ENCODE measurements around the gene SPACA1.

Gene SPACA1

GRCh38 chr6:88008411-88008810 is 39.2 kb upstream of the SPACA1 start:
- Histone ChIP-seq H3K9me3 (ENCODE audit: severe bottlenecking) (no peaks in the 10 kb centered on the region), H3K4me3 (ENCODE audit: severe bottlenecking) (no peak overlapping the region), H3K36me3 (ENCODE audit: low read depth) (no peaks in the 10 kb centered on the region), H3K27ac (ENCODE audit: poor library complexity, severe bottlenecking) (no peak overlapping the region), H3K27me3 (ENCODE audit: insufficient read depth, poor library complexity, severe bottlenecking) (no peaks in the 10 kb centered on the region), H3K4me1 (ENCODE audit: insufficient read depth, poor library complexity, severe bottlenecking) (no peaks in the 10 kb centered on the region)
- TF ChIP-seq CTCF (IDR thresholded peaks at IDR 0.05; ENCODE audit: poor library complexity, severe bottlenecking), result no peak
- DNase-seq (ENCODE audit: low spot score) (no peak), ATAC-seq (ENCODE audit: low read depth) (no peak)

- Histone ChIP-seq H3K9me3 (ENCODE audit: severe bottlenecking) (no peaks in the 10 kb centered on the region), H3K4me1 (ENCODE audit: insufficient read depth, poor library complexity, severe bottlenecking) (no peaks in the 10 kb centered on the region), H3K4me3 (ENCODE audit: severe bottlenecking) (no peak overlapping the region), H3K36me3 (ENCODE audit: low read depth) (no peaks in the 10 kb centered on the region), H3K27ac (ENCODE audit: poor library complexity, severe bottlenecking) (no peak overlapping the region), H3K27me3 (ENCODE audit: insufficient read depth, poor library complexity, severe bottlenecking) (no peaks in the 10 kb centered on the region)
- DNase-seq (ENCODE audit: low spot score) (no peak), ATAC-seq (ENCODE audit: low read depth) (0 out of 3 replicates have a peak, but pooled peaks have one; percentile 27)
- no peak for TF ChIP-seq CTCF (IDR thresholded peaks at IDR 0.05; ENCODE audit: poor library complexity, severe bottlenecking)
These were observed 38.8 kb upstream of the SPACA1 start for GRCh38 chr6:88008831-88009231.

DNA sequence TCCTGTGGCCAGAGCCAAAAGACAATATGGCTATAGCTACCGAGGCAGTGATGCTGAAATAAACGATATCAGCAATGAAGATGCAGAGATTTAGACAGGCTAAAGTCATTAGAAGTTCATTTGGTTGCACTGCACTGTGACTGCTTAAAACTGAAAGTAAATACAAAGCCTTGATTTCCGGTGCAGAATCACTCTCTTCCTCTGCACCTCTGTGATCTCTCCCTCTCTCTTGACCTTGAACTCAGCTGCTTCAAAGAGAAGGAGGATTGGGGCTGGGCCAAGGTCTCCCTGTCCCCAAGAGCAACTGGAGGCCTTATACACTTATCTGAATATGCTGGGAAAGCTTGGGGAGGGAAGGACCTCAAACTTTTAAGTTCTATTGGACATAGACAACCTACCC is 34.6 kb upstream of the SPACA1 start:
- ATAC-seq (ENCODE audit: low read depth) (no peak), DNase-seq (ENCODE audit: low spot score) (no peak)
- no peaks in the 10 kb centered on the region for H3K36me3 ChIP-seq (ENCODE audit: low read depth)
- H3K4me1 ChIP-seq (ENCODE audit: insufficient read depth, poor library complexity, severe bottlenecking), result no peaks in the 10 kb centered on the region
- H3K4me3 ChIP-seq (ENCODE audit: severe bottlenecking), result no peak overlapping the region
- no peaks in the 10 kb centered on the region for H3K9me3 ChIP-seq (ENCODE audit: severe bottlenecking)
- TF ChIP-seq CTCF (IDR thresholded peaks at IDR 0.05; ENCODE audit: poor library complexity, severe bottlenecking), result no peak
- no peaks in the 10 kb centered on the region for H3K27me3 ChIP-seq (ENCODE audit: insufficient read depth, poor library complexity, severe bottlenecking)
- H3K27ac ChIP-seq (ENCODE audit: poor library complexity, severe bottlenecking), result no peak overlapping the region

GRCh38 chr6:88013554-88013953 is 34.1 kb upstream of the SPACA1 start:
- no peak for ATAC-seq (ENCODE audit: low read depth)
- no peaks in the 10 kb centered on the region for H3K4me1 ChIP-seq (ENCODE audit: insufficient read depth, poor library complexity, severe bottlenecking)
- H3K27me3 ChIP-seq (ENCODE audit: insufficient read depth, poor library complexity, severe bottlenecking), result no peaks in the 10 kb centered on the region
- no peak overlapping the region for H3K27ac ChIP-seq (ENCODE audit: poor library complexity, severe bottlenecking)
- TF ChIP-seq CTCF (IDR thresholded peaks at IDR 0.05; ENCODE audit: poor library complexity, severe bottlenecking), result no peak
- H3K9me3 ChIP-seq (ENCODE audit: severe bottlenecking), result no peaks in the 10 kb centered on the region
- H3K4me3 ChIP-seq (ENCODE audit: severe bottlenecking), result no peak overlapping the region
- no peaks in the 10 kb centered on the region for H3K36me3 ChIP-seq (ENCODE audit: low read depth)
- no peak for DNase-seq (ENCODE audit: low spot score)

- no peaks in the 10 kb centered on the region for H3K36me3 ChIP-seq (ENCODE audit: low read depth)
- H3K27ac ChIP-seq (ENCODE audit: poor library complexity, severe bottlenecking), result no peak overlapping the region
- DNase-seq (ENCODE audit: low spot score), result no peak
- ATAC-seq (ENCODE audit: low read depth), result no peak
- TF ChIP-seq CTCF (IDR thresholded peaks at IDR 0.05; ENCODE audit: poor library complexity, severe bottlenecking), result no peak
- no peaks in the 10 kb centered on the region for H3K27me3 ChIP-seq (ENCODE audit: insufficient read depth, poor library complexity, severe bottlenecking)
- no peaks in the 10 kb centered on the region for H3K4me1 ChIP-seq (ENCODE audit: insufficient read depth, poor library complexity, severe bottlenecking)
- H3K9me3 ChIP-seq (ENCODE audit: severe bottlenecking), result no peaks in the 10 kb centered on the region
- no peak overlapping the region for H3K4me3 ChIP-seq (ENCODE audit: severe bottlenecking)
These were observed 27.2 kb upstream of the SPACA1 start for GRCh38 chr6:88020439-88020838.

Data from RWPE2 (cell line).